Liver (tissue), 9 donors: Measurements from ENCODE around the gene SRD5A1. TPM values are rescaled to one million over a fixed set of nuclear protein-coding genes. Genes with fewer than 3 reads are reported as not detected.

Experiments
- DNase-seq: peaks from one replicate; pipeline ENCODE4 v3.0.0-alpha.2; 2017; ENCODE audit warnings: low spot score
- H3K27ac ChIP-seq, 2 donors: one replicate each; pipeline ENCODE4 v1.7.0; 2013; ENCODE audit warnings: inconsistent platforms in 2 of 2, low read length in 2 of 2, control low read depth in 1 of 2, low read depth in 1 of 2, mild to moderate bottlenecking in 1 of 2
- H3K27me3 ChIP-seq, 4 donors: one replicate each; pipeline versions ENCODE4 v1.6.1 to v1.7.0; 2013; ENCODE audit warnings: low read length in 3 of 4, inconsistent platforms in 1 of 4, mild to moderate bottlenecking in 1 of 4, moderate library complexity in 1 of 4; ENCODE audit not compliant: control insufficient read depth in 4 of 4, insufficient read depth in 4 of 4
- H3K36me3 ChIP-seq, 4 donors: one replicate each; pipeline versions ENCODE4 v1.6.1 to v1.7.0; 2013; ENCODE audit warnings: low read length in 3 of 4, mild to moderate bottlenecking in 3 of 4, low read depth in 1 of 4, moderate library complexity in 1 of 4; ENCODE audit not compliant: control insufficient read depth in 4 of 4, insufficient read depth in 3 of 4
- H3K4me1 ChIP-seq, 4 donors: one replicate each; pipeline versions ENCODE4 v1.6.1 to v1.7.0; 2013; ENCODE audit warnings: low read length in 3 of 4, mild to moderate bottlenecking in 3 of 4, moderate library complexity in 1 of 4; ENCODE audit not compliant: control insufficient read depth in 4 of 4, insufficient read depth in 4 of 4
- H3K4me3 ChIP-seq, 3 donors: one replicate each; pipeline versions ENCODE4 v1.6.1 to v1.7.0; 2013; ENCODE audit warnings: low read length in 3 of 3, control low read depth in 1 of 3, low read depth in 1 of 3, mild to moderate bottlenecking in 1 of 3
- H3K9ac ChIP-seq, 2 donors: one replicate each; pipeline ENCODE4 v1.7.0; 2013; ENCODE audit warnings: low read length in 2 of 2, mild to moderate bottlenecking in 2 of 2, moderate library complexity in 2 of 2, control low read depth in 1 of 2, low read depth in 1 of 2
- H3K9me3 ChIP-seq, 4 donors: one replicate each; pipeline versions ENCODE4 v1.6.1 to v1.7.0; 2013; ENCODE audit warnings: low read length in 3 of 4; ENCODE audit not compliant: control insufficient read depth in 4 of 4
- EGR1 ChIP-seq, 2 donors: IDR thresholded peaks; 2 replicates each; pipeline ENCODE4 v1.6.1; 2016 to 2018; ENCODE audit warnings: antibody characterized with exemption in 2 of 2, low read depth in 2 of 2
- FOXA1 ChIP-seq: IDR thresholded peaks from 2 replicates; pipeline ENCODE4 v1.6.1; 2016; ENCODE audit warnings: antibody characterized with exemption
- FOXA2 ChIP-seq: IDR thresholded peaks from 2 replicates; pipeline ENCODE4 v1.6.1; 2016; ENCODE audit warnings: antibody characterized with exemption
- GABPA ChIP-seq, 2 donors: IDR thresholded peaks in 1 of 2; conservative IDR thresholded peaks in 1 of 2; 2 replicates each; pipeline ENCODE4 v1.6.1; 2016; ENCODE audit warnings: antibody characterized with exemption in 2 of 2, mild to moderate bottlenecking in 1 of 2, moderate library complexity in 1 of 2
- HNF4A ChIP-seq, 2 donors: conservative IDR thresholded peaks; 2 replicates each; pipeline ENCODE4 v1.6.1; 2016; ENCODE audit warnings: antibody characterized with exemption in 2 of 2, mild to moderate bottlenecking in 2 of 2
- HNF4G ChIP-seq: IDR thresholded peaks from 2 replicates; pipeline ENCODE4 v1.6.1; 2016; ENCODE audit warnings: antibody characterized with exemption
- JUND ChIP-seq, 2 donors: IDR thresholded peaks; 2 replicates each; pipeline ENCODE4 v1.6.1; 2016; ENCODE audit warnings: antibody characterized with exemption in 2 of 2
- NR2F2 ChIP-seq: IDR thresholded peaks from 2 replicates; pipeline ENCODE4 v1.6.1; 2016; ENCODE audit warnings: antibody characterized with exemption
- RAD21 ChIP-seq, 2 donors: IDR thresholded peaks; 2 replicates each; pipeline ENCODE4 v1.6.1; 2016; ENCODE audit warnings: antibody characterized with exemption in 2 of 2, mild to moderate bottlenecking in 2 of 2
- RXRA ChIP-seq, 2 donors: IDR thresholded peaks; 2 replicates each; pipeline ENCODE4 v1.6.1; 2017 to 2018; ENCODE audit warnings: antibody characterized with exemption in 2 of 2, mild to moderate bottlenecking in 1 of 2
- SP1 ChIP-seq: IDR thresholded peaks from 2 replicates; pipeline ENCODE4 v1.6.1; 2018; ENCODE audit warnings: antibody characterized with exemption, mild to moderate bottlenecking
- TAF1 ChIP-seq: conservative IDR thresholded peaks from 2 replicates; pipeline ENCODE4 v1.6.1; 2016; ENCODE audit warnings: antibody characterized with exemption, mild to moderate bottlenecking
- YY1 ChIP-seq: IDR thresholded peaks from 2 replicates; pipeline ENCODE4 v1.6.1; 2016; ENCODE audit warnings: antibody characterized with exemption, mild to moderate bottlenecking
- WGBS: extraction: QIAGEN DNeasy Blood & Tissue Kit; methylation state at CpG from one replicate; pipeline ENCODE4 v1.1.7; 2013; 5-methylcytosine and 5-hydroxymethylcytosine counted together
- polyA plus RNA-seq, 2 donors: library from polyadenylated mRNA; stranded (reverse) in 1 of 2; unstranded in 1 of 2; fragments of 200-250 nt in 1 of 2; fragments of >200 nt in 1 of 2; fragmentation: Nextera tagmentation in 1 of 2; extraction: Ambion mirVana in 1 of 2; gene quantifications; one replicate each; pipeline versions ENCODE4 v1.2.1 to v1.2.3, GENCODE V29; 2013 to 2015
- total RNA-seq, 2 donors: library from RNA; depleted of rRNA; stranded (reverse); fragments of >200 nt; gene quantifications; one replicate each; pipeline ENCODE4 v1.2.3, GENCODE V29; 2014
- TF ChIP-seq, protein P1 (sequence below): IDR thresholded peaks from 2 replicates; pipeline ENCODE4 v1.6.1; 2016; ENCODE audit warnings: antibody characterized with exemption
- TF ChIP-seq, protein P2 (sequence below): fragments of 150-350 bp; IDR thresholded peaks from 2 replicates; pipeline ENCODE4 v1.5.1; 2017; ENCODE audit warnings: improper control_type of control experiment, low read depth, low read length; ENCODE audit not compliant: missing input control
- TF ChIP-seq, protein P3 (sequence below): IDR thresholded peaks from 2 replicates; pipeline ENCODE4 v1.6.1; 2016; ENCODE audit warnings: antibody characterized with exemption, mild to moderate bottlenecking
- TF ChIP-seq, protein P4 (sequence below): IDR thresholded peaks from 2 replicates; pipeline ENCODE4 v1.6.1; 2016; ENCODE audit warnings: antibody characterized with exemption
- TF ChIP-seq, protein P5 (sequence below): IDR thresholded peaks from 2 replicates; pipeline ENCODE4 v1.6.1; 2016; ENCODE audit warnings: antibody characterized with exemption
- donor health status: healthy.
- donor health status: healthy.
- donor health status: healthy.
- donor health status: healthy.
- donor health status: healthy.

Gene SRD5A1
- total and polyA plus RNA-seq, 4 donors, result 6.3 to 87.0 (median 47.7) TPM

- Histone ChIP-seq H3K9me3 (no peaks in the 10 kb centered on the region), H3K9ac (peak overlapping the region in 1 of 2 donors; percentile 51), H3K36me3 (peaks cover 2 to 21% (median 16%) of the 10 kb centered on the region in 4 donors), H3K27ac (peak overlapping the region; percentile 92 to 96), H3K4me1 (peaks cover 14 to 71% (median 48%) of the 10 kb centered on the region in 4 donors), H3K27me3 (no peaks in the 10 kb centered on the region), H3K4me3 (no peak overlapping the region)
- TF ChIP-seq EGR1 (IDR thresholded peaks at IDR 0.05; ENCODE audit: low read depth in 2 of 2), result peak in 1 of 2 donors; percentile 73
- TF ChIP-seq RAD21 (IDR thresholded peaks at IDR 0.05), result peak; percentile 33 to 61
- peak; percentile 99 for TF ChIP-seq HNF4A (conservative IDR thresholded peaks at IDR 0.05)
- TF ChIP-seq, protein P1, sequence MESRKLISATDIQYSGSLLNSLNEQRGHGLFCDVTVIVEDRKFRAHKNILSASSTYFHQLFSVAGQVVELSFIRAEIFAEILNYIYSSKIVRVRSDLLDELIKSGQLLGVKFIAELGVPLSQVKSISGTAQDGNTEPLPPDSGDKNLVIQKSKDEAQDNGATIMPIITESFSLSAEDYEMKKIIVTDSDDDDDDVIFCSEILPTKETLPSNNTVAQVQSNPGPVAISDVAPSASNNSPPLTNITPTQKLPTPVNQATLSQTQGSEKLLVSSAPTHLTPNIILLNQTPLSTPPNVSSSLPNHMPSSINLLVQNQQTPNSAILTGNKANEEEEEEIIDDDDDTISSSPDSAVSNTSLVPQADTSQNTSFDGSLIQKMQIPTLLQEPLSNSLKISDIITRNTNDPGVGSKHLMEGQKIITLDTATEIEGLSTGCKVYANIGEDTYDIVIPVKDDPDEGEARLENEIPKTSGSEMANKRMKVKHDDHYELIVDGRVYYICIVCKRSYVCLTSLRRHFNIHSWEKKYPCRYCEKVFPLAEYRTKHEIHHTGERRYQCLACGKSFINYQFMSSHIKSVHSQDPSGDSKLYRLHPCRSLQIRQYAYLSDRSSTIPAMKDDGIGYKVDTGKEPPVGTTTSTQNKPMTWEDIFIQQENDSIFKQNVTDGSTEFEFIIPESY, result peak; percentile 83
- peak; percentile 100 for TF ChIP-seq SP1
- TF ChIP-seq, protein P2, sequence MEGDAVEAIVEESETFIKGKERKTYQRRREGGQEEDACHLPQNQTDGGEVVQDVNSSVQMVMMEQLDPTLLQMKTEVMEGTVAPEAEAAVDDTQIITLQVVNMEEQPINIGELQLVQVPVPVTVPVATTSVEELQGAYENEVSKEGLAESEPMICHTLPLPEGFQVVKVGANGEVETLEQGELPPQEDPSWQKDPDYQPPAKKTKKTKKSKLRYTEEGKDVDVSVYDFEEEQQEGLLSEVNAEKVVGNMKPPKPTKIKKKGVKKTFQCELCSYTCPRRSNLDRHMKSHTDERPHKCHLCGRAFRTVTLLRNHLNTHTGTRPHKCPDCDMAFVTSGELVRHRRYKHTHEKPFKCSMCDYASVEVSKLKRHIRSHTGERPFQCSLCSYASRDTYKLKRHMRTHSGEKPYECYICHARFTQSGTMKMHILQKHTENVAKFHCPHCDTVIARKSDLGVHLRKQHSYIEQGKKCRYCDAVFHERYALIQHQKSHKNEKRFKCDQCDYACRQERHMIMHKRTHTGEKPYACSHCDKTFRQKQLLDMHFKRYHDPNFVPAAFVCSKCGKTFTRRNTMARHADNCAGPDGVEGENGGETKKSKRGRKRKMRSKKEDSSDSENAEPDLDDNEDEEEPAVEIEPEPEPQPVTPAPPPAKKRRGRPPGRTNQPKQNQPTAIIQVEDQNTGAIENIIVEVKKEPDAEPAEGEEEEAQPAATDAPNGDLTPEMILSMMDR, result no peak
- TF ChIP-seq, protein P3, sequence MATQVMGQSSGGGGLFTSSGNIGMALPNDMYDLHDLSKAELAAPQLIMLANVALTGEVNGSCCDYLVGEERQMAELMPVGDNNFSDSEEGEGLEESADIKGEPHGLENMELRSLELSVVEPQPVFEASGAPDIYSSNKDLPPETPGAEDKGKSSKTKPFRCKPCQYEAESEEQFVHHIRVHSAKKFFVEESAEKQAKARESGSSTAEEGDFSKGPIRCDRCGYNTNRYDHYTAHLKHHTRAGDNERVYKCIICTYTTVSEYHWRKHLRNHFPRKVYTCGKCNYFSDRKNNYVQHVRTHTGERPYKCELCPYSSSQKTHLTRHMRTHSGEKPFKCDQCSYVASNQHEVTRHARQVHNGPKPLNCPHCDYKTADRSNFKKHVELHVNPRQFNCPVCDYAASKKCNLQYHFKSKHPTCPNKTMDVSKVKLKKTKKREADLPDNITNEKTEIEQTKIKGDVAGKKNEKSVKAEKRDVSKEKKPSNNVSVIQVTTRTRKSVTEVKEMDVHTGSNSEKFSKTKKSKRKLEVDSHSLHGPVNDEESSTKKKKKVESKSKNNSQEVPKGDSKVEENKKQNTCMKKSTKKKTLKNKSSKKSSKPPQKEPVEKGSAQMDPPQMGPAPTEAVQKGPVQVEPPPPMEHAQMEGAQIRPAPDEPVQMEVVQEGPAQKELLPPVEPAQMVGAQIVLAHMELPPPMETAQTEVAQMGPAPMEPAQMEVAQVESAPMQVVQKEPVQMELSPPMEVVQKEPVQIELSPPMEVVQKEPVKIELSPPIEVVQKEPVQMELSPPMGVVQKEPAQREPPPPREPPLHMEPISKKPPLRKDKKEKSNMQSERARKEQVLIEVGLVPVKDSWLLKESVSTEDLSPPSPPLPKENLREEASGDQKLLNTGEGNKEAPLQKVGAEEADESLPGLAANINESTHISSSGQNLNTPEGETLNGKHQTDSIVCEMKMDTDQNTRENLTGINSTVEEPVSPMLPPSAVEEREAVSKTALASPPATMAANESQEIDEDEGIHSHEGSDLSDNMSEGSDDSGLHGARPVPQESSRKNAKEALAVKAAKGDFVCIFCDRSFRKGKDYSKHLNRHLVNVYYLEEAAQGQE, result peak; percentile 79
- TF ChIP-seq HNF4G, result peak; percentile 96
- peak; percentile 93 for TF ChIP-seq YY1
- TF ChIP-seq JUND (IDR thresholded peaks at IDR 0.05), result peak; percentile 70 to 79
- TF ChIP-seq GABPA (IDR thresholded peaks at IDR 0.05 in 1 of 2, conservative IDR thresholded peaks at IDR 0.05 in 1 of 2), result no peak
- peak; percentile 93 for TF ChIP-seq FOXA1
- peak; percentile 28 for TF ChIP-seq NR2F2
- peak; percentile 95 to 98 for TF ChIP-seq RXRA (IDR thresholded peaks at IDR 0.05)
- TF ChIP-seq TAF1, result no peak
- peak; percentile 95 for TF ChIP-seq FOXA2
- TF ChIP-seq, protein P4, sequence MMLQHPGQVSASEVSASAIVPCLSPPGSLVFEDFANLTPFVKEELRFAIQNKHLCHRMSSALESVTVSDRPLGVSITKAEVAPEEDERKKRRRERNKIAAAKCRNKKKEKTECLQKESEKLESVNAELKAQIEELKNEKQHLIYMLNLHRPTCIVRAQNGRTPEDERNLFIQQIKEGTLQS, result peak; percentile 79
- TF ChIP-seq, protein P5, sequence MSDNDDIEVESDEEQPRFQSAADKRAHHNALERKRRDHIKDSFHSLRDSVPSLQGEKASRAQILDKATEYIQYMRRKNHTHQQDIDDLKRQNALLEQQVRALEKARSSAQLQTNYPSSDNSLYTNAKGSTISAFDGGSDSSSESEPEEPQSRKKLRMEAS, result peak; percentile 91
- 41% methylated on average over 5 of the region's 5 CpGs for WGBS
- no peak for DNase-seq
These were observed 36.9 kb upstream of the SRD5A1 start for GRCh38 chr5:6596388-6596787.
